Nephron progenitor cell (in vitro differentiated cells): ENCODE measurements around the gene HIPK1.

Experiments
- DNase-seq: peaks from one replicate; pipeline ENCODE4 v3.0.0; 2021
- H3K27ac Mint-ChIP-seq: 2 replicates; pipeline ENCODE4 v1.8.0; 2021; ENCODE audit warnings: mild to moderate bottlenecking, moderate library complexity, mixed read lengths
- H3K27me3 Mint-ChIP-seq: 2 replicates; pipeline ENCODE4 v1.8.0; 2021; ENCODE audit warnings: mild to moderate bottlenecking, low read depth, mixed read lengths; ENCODE audit not compliant: poor library complexity
- H3K36me3 Mint-ChIP-seq: 2 replicates; pipeline ENCODE4 v1.8.0; 2021; ENCODE audit warnings: low read depth, mixed read lengths
- H3K4me1 Mint-ChIP-seq: 2 replicates; pipeline ENCODE4 v1.8.0; 2021; ENCODE audit warnings: mixed read lengths
- H3K4me3 Mint-ChIP-seq: 2 replicates; pipeline ENCODE4 v1.8.0; 2021; ENCODE audit warnings: mild to moderate bottlenecking, moderate library complexity, mixed read lengths
- H3K9me3 Mint-ChIP-seq: 2 replicates; pipeline ENCODE4 v1.8.0; 2021; ENCODE audit warnings: mild to moderate bottlenecking, moderate library complexity, mixed read lengths
- CTCF ChIP-seq: fragments of 200-600 bp; sonication (generic); IDR thresholded peaks from 2 replicates; pipeline ENCODE4 v1.5.0; 2021; ENCODE audit warnings: antibody characterized with exemption

The HIPK1 gene

GRCh38 chr1:113976609-113977278, 47.6 kb downstream of the HIPK1 start:
- Mint-ChIP-seq H3K36me3 (peaks cover 44% of the 10 kb centered on the region), H3K27me3 (no peaks in the 10 kb centered on the region), H3K27ac (peak overlapping the region; percentile 89), H3K4me3 (peak overlapping the region; percentile 18), H3K4me1 (peaks cover 71% of the 10 kb centered on the region), H3K9me3 (no peaks in the 10 kb centered on the region)
- peak; percentile 47 for TF ChIP-seq CTCF
- DNase-seq, result peak; percentile 37

GRCh38 chr1:113977906-113978305, 48.8 kb downstream of the HIPK1 start:
- H3K4me3 Mint-ChIP-seq, result no peak overlapping the region
- peaks cover 83% of the 10 kb centered on the region for H3K4me1 Mint-ChIP-seq
- H3K9me3 Mint-ChIP-seq, result no peaks in the 10 kb centered on the region
- TF ChIP-seq CTCF, result no peak
- no peak for DNase-seq
- peak overlapping the region; percentile 59 for H3K27ac Mint-ChIP-seq
- peaks cover 36% of the 10 kb centered on the region for H3K36me3 Mint-ChIP-seq
- H3K27me3 Mint-ChIP-seq, result no peaks in the 10 kb centered on the region

GRCh38 chr1:113978863-113979702, 50.0 kb downstream of the HIPK1 start, which contains the start of gene OLFML3:
TSS of gene OLFML3 (plus strand) at chr1:113979474. CDS start at chr1:113979517, 43 bp downstream.
- peak; percentile 67 for TF ChIP-seq CTCF
- Mint-ChIP-seq H3K27me3 (no peaks in the 10 kb centered on the region), H3K36me3 (peaks cover 24% of the 10 kb centered on the region), H3K4me3 (peak within 1 kb of the TSS; percentile 80), H3K4me1 (peaks cover 95% of the 10 kb centered on the region), H3K9me3 (no peaks in the 10 kb centered on the region), H3K27ac (peak within 1 kb of the TSS; percentile 97)
- peak; percentile 83 for DNase-seq

DNA sequence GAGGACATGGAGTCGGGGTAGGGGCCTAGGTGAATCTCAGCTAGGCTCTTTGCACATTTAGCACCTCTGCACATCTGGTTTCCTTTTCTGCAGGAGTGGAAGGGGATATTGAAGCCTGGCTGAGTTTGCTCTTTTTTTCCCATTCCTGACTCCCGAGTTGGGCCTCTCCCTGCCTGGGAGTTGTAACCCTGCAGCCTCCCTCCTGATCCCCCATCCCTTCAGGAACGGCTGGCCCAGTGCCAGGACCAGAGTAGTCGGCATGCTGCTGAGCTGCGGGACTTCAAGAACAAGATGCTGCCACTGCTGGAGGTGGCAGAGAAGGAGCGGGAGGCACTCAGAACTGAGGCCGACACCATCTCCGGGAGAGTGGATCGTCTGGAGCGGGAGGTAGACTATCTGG, 51.0 kb downstream of the HIPK1 start:
- Mint-ChIP-seq H3K27ac (peak overlapping the region; percentile 97), H3K4me3 (peak overlapping the region; percentile 80), H3K4me1 (peaks cover 100% of the 10 kb centered on the region), H3K9me3 (peaks cover under 1% of the 10 kb centered on the region), H3K36me3 (peaks cover 16% of the 10 kb centered on the region), H3K27me3 (peaks cover 3% of the 10 kb centered on the region)
- no peak for DNase-seq
- no peak for TF ChIP-seq CTCF

- no peak for TF ChIP-seq CTCF
- peak overlapping the region; percentile 76 for H3K4me3 Mint-ChIP-seq
- H3K27me3 Mint-ChIP-seq, result peaks cover 6% of the 10 kb centered on the region
- H3K27ac Mint-ChIP-seq, result peak overlapping the region; percentile 26
- no peak for DNase-seq
- peaks cover 35% of the 10 kb centered on the region for H3K36me3 Mint-ChIP-seq
- peaks cover 83% of the 10 kb centered on the region for H3K4me1 Mint-ChIP-seq
- H3K9me3 Mint-ChIP-seq, result peaks cover 22% of the 10 kb centered on the region
Measured at GRCh38 chr1:113981962-113982931, 53.1 kb downstream of the HIPK1 start.
